ENCODE data around the gene ALS2. TPM values are rescaled to one million over a fixed set of nuclear protein-coding genes. Genes with fewer than 3 reads are reported as not detected.

Gene ALS2
- total RNA-seq = 8.7 and 12.5 TPM in 2 replicates

GRCh38 chr2:201780674-201781493 is at the start of gene ALS2:
ALS2 (minus strand) TSS chr2:201780933; CDS start chr2:201768885, 12,048 bp downstream.

GRCh38 chr2:201806442-201807170 is 25.9 kb upstream of the ALS2 start, which contains the start of gene CDK15:
CDK15 (plus strand) TSS chr2:201806537; CDS start chr2:201806665, 128 bp downstream.

DNA sequence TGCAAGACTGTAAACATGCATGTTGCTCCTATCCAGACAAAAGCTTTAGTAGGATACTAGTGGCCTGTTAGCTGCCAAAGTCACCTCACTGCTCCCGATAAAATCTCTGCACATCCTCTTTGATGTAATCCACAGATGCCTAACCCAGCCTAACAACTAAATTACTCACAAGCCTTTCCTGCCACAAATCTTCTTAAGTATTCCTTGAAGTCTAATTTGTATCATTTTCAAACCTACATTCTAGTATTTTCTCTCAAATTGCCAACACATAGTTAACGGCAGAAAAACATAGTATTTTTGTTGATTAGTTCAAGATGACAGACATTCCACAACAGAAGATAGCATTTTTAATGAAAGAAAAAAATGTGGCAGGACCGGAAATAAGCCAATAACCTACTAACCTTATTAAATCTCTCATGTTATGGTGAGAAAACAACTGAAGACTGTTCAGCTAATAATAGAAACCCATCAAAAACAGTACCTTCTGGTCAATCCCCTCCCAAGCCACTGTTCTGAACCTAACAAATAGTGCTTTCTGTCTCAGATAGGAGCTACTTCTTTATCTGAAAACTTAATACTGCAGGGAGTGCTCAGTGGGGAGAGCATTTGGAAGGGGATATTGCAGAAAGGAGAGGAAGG is 82.0 kb downstream of the ALS2 start, which contains the start of gene MPP4:
TSS of gene MPP4 (minus strand) at position 57 of the 639 bp plus-strand sequence. CDS start 4,690 bp downstream, outside the sequence.

Other genes starting within 250 kb of the ALS2 start
- 12.2 and 16.4 TPM in 2 replicates for gene TMEM237, start 137.4 kb downstream of the ALS2 start, total RNA-seq
- 0.62 and 1.0 TPM in 2 replicates for gene MPP4, start 82.3 kb downstream of the ALS2 start, total RNA-seq
- 0.39 and 1.2 TPM in 2 replicates for gene CDK15, start 25.6 kb upstream of the ALS2 start, total RNA-seq

Measured in cardiac ventricle fibroblast (primary cell).